Heart left ventricle (tissue), 16 donors: ENCODE data around the gene WDR33. TPM values are rescaled to one million over a fixed set of nuclear protein-coding genes. Genes with fewer than 3 reads are reported as not detected.
A peak's percentile ranks its signal among the peaks of the same experiment; 100 is the strongest.

Experiments used
- ATAC-seq, 4 donors: fragments of 200-7000 bp; cut with Tn5 transposase; one replicate each; pipeline ENCODE4 v1.9.1; 2020 to 2022; ENCODE audit warnings: moderate library complexity in 4 of 4, mild to moderate bottlenecking in 3 of 4, moderate number of reproducible peaks in 1 of 4
- DNase-seq, 5 donors: peaks; one replicate each; pipeline ENCODE4 v3.0.0-alpha.2; 2020
- H3K27ac ChIP-seq, 12 donors: fragments of 200-600 bp; sonication (generic) in 4 of 12; one replicate each; pipeline versions ENCODE4 v1.5.0 to v1.8.0; 2016 to 2022; ENCODE audit warnings: mild to moderate bottlenecking in 2 of 12
- H3K27me3 ChIP-seq, 9 donors: fragments of 200-600 bp; sonication (generic) in 2 of 9; one replicate each; pipeline versions ENCODE4 v1.5.1 to v1.8.0; 2016 to 2022; ENCODE audit warnings: mild to moderate bottlenecking in 3 of 9
- H3K36me3 ChIP-seq, 9 donors: fragments of 200-600 bp; sonication (generic) in 2 of 9; one replicate each; pipeline versions ENCODE4 v1.5.0 to v1.8.0; 2018 to 2022; ENCODE audit warnings: mild to moderate bottlenecking in 2 of 9
- H3K4me1 ChIP-seq, 12 donors: fragments of 200-600 bp; sonication (generic) in 4 of 12; one replicate each; pipeline versions ENCODE4 v1.5.0 to v1.8.0; 2016 to 2022; ENCODE audit warnings: mild to moderate bottlenecking in 3 of 12
- H3K4me3 ChIP-seq, 12 donors: fragments of 200-600 bp; sonication (generic) in 4 of 12; one replicate each; pipeline versions ENCODE4 v1.5.0 to v1.8.0; 2017 to 2022; ENCODE audit warnings: mild to moderate bottlenecking in 9 of 12, moderate library complexity in 4 of 12
- H3K9me3 ChIP-seq, 12 donors: fragments of 200-600 bp; sonication (generic) in 4 of 12; one replicate each; pipeline versions ENCODE4 v1.5.0 to v1.8.0; 2016 to 2022; ENCODE audit warnings: mild to moderate bottlenecking in 1 of 12
- CTCF ChIP-seq, 12 donors: fragments of 200-600 bp; sonication (generic) in 4 of 12; IDR thresholded peaks; one replicate each; pipeline versions ENCODE4 v1.5.0 to v1.8.0; 2018 to 2022; ENCODE audit warnings: antibody characterized with exemption in 12 of 12, mild to moderate bottlenecking in 5 of 12
- POLR2A ChIP-seq, 2 donors: fragments of 450-650 bp; IDR thresholded peaks; one replicate each; pipeline ENCODE4 v1.6.1; 2017; ENCODE audit warnings: antibody characterized with exemption in 2 of 2, mild to moderate bottlenecking in 2 of 2, moderate library complexity in 2 of 2
- WGBS, 4 donors: extraction: QIAGEN DNeasy Blood & Tissue Kit in 2 of 4; methylation state at CpG; one replicate each; pipeline versions ENCODE4 v1.1.5 to v1.1.7; 2013 to 2018; 5-methylcytosine and 5-hydroxymethylcytosine counted together
- intact Hi-C, 10 donors: fragments of 100-400 bp; cut with DNase I; formaldehyde crosslinking; loops; one replicate each; pipeline versions ENCODE4 v1.11.1 to v1.14.2; 2022
- polyA plus RNA-seq, 2 donors: library from polyadenylated mRNA; stranded (reverse); fragments of 200-250 nt; gene quantifications; one replicate each; pipeline ENCODE4 v1.2.3, GENCODE V29; 2013
- total RNA-seq, 9 donors: library from RNA; depleted of rRNA in 2 of 9; stranded (reverse); fragments of >200 nt in 2 of 9; fragmentation: NEBNext Ultra II Directional in 3 of 9; extraction: Animal tissue kit (Norgen Biotek cat#: 25700) in 3 of 9; gene quantifications; one replicate each; pipeline versions ENCODE4 v1.1.0 to v1.2.4, GENCODE V29; 2016 to 2023
- donor health status: ischemic (EF 13 %, LVEDD 7.1; RV severe dilation, severe dysfunction).
- donor health status: healthy with polysubstance abuse.
- donor health status: DM: no; HTN: yes; CAD: no.
- donor health status: DM: no; HTN: no; CAD: no.
- donor health status: ischemic (EF 25% LVEDD 6.9; RV normal size, moderate dysfunction).
- donor health status: ischemic (EF 25% LVEDD 5.7; RV mildly dilated, moderate dysfunction).
- donor health status: healthy.
- donor health status: DM: yes; HTN: yes; CAD: no.
- donor health status: ischemic (EF 35%, LVEDD 5.7; RV mildly dilated, moderate dysfunction).
- donor health status: nonischemic (EF 11% LVEDD 7.7; RV severe dilation, severe dysfunction).
- donor health status: DM: yes; HTN: yes; CAD: no.
- donor health status: PGD.
- donor health status: ischemic (EF 29% LVEDD 5.4; RV normal size, mild dysfunction).
- donor health status: nonischemic (EF 23%, LVEDD 6.1; RV moderate dilation, normal function).

Gene WDR33
- total and polyA plus RNA-seq, 11 donors = 15.4 to 49.9 (median 41.1) TPM

- H3K27me3 ChIP-seq = no peaks in the 10 kb centered on the region
- no peak overlapping the region for H3K4me3 ChIP-seq
- peaks cover 0 to 62% (median 38%) of the 10 kb centered on the region in 12 donors for H3K4me1 ChIP-seq
- H3K27ac ChIP-seq = peak overlapping the region in 2 of 12 donors; percentile 1 to 12
- ATAC-seq (no peak), DNase-seq (no peak)
- no peak for TF ChIP-seq POLR2A (IDR thresholded peaks at IDR 0.05)
- TF ChIP-seq CTCF (IDR thresholded peaks at IDR 0.05) = no peak
- WGBS, 4 donors = 67 to 76% (median 70%) methylated on average over 5 of the region's 5 CpGs
- intact Hi-C loops = loop anchor here in 9 of 10 donors (5.0 to 10.0 kb wide), 7 partner anchors 53 to 190 kb away; partner anchors contain the start of genes IWS1 (in 4 of the 9), POLR2D (in 4 of the 9) and WDR33 (in 3 of the 9)
- no peaks in the 10 kb centered on the region for H3K9me3 ChIP-seq
- H3K36me3 ChIP-seq = peaks cover 0 to 60% (median 45%) of the 10 kb centered on the region in 9 donors
Observed at GRCh38 chr2:127704641-127705390, 106.2 kb downstream of the WDR33 start.

DNA sequence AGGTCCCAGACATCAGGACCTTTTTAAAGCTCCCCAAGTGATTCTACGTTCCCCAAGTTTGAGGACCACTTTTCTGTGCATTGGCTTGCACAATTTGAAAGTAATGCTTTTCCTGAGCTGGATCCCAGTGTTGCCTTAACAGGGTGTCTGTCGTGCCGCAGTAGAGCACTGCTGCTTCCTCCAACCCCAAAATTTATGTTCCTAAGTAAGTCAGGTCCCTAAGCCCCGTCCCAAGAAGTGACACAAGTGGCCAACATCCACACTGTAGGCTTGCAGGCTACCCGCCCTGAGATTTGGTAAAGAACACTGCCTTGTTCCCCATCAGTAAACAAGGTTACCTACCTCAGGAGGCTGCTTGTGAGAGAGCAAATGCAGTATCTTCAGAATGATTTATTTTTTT, 107.7 kb downstream of the WDR33 start:
- Histone ChIP-seq H3K9me3 (no peaks in the 10 kb centered on the region), H3K36me3 (peaks cover 0 to 45% (median 30%) of the 10 kb centered on the region in 9 donors), H3K4me3 (peak overlapping the region in 2 of 12 donors; percentile 78 to 88), H3K27me3 (no peaks in the 10 kb centered on the region), H3K4me1 (peaks cover 0 to 54% (median 38%) of the 10 kb centered on the region in 12 donors), H3K27ac (no peak overlapping the region)
- no peak for ATAC-seq
- intact Hi-C loops = loop anchor here in 9 of 10 donors (2.0 to 10.0 kb wide), 8 partner anchors 51 to 188 kb away; partner anchors contain the start of genes IWS1 (in 4 of the 9), POLR2D (in 4 of the 9) and WDR33 (in 3 of the 9)
- TF ChIP-seq CTCF (IDR thresholded peaks at IDR 0.05) (no peak), POLR2A (IDR thresholded peaks at IDR 0.05) (no peak)
- DNase-seq = no peak
- 92 to 95% (median 93%) methylated on average over 5 of the region's 5 CpGs for WGBS, 4 donors

GRCh38 chr2:127702395-127703009, 108.5 kb downstream of the WDR33 start:
- DNase-seq = no peak
- Histone ChIP-seq H3K4me1 (peaks cover 0 to 46% (median 38%) of the 10 kb centered on the region in 12 donors), H3K36me3 (peaks cover 0 to 37% (median 22%) of the 10 kb centered on the region in 9 donors), H3K27ac (peak overlapping the region; percentile 90 to 99 (median 96)), H3K27me3 (no peaks in the 10 kb centered on the region), H3K4me3 (peak overlapping the region; percentile 39 to 88 (median 69)), H3K9me3 (no peaks in the 10 kb centered on the region)
- WGBS, 4 donors = 37 to 47% (median 40%) methylated on average over 19 of the region's 19 CpGs
- intact Hi-C loops = loop anchor here in 9 of 10 donors (2.0 to 10.0 kb wide), 8 partner anchors 50 to 188 kb away; partner anchors contain the start of genes IWS1 (in 4 of the 9), POLR2D (in 4 of the 9) and WDR33 (in 3 of the 9)
- ATAC-seq = no peak
- no peak for TF ChIP-seq POLR2A (IDR thresholded peaks at IDR 0.05)
- no peak for TF ChIP-seq CTCF (IDR thresholded peaks at IDR 0.05)
